Stimulated activated CD8-positive, alpha-beta memory T cell treated with anti-CD3 and anti-CD28 coated beads, Interleukin-4, amount 100 ng/mL, for 4 hours (primary cell): ENCODE results near the gene BRD1.
"Not testable (repeated sequence)": the region's sequence is repeated elsewhere in the genome, so short reads cannot be mapped to it uniquely, and the experiment has no call there.

ENCODE experiments used
- DNase-seq, 2 donors: peaks; one replicate each; pipeline ENCODE4 v3.0.0-alpha.2; 2020; ENCODE audit warnings: low read depth in 2 of 2, low spot score in 1 of 2

The BRD1 gene

DNA sequence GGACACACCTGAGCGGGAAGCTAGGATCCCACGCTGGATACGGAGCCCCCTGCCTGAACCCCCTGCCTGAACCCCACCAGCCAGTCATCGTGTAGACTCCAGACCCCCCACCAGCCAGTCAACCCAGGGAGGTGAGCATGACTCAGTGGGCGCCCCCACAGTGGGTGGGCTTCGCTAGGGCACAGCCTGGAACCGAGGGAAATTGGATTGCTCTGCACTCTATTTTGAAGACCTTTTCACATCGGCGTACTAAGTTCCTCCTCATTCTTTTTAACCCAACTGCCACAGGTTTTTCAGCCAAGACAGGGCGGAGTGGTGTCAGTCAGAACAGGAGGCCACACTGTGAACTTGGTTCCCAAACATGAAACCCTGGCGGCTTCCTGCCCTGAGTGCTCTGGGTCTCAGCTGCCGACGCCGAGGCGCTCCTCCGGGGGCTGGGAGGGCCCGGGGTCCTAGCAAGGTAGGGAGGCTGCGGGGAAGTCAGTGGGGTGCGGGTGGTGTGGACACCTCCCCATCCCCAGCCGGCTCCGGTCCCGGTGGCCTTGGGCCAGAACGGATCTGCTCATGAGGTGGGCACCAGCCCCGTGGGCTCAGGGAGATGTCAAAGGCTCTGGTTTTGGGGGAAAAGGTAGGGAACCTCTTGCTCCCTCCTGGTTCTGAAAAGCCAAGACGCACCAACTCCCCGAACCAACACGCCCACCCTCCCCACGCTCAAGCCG lies 57.0 kb downstream of the BRD1 start:
- no peak for DNase-seq

DNA sequence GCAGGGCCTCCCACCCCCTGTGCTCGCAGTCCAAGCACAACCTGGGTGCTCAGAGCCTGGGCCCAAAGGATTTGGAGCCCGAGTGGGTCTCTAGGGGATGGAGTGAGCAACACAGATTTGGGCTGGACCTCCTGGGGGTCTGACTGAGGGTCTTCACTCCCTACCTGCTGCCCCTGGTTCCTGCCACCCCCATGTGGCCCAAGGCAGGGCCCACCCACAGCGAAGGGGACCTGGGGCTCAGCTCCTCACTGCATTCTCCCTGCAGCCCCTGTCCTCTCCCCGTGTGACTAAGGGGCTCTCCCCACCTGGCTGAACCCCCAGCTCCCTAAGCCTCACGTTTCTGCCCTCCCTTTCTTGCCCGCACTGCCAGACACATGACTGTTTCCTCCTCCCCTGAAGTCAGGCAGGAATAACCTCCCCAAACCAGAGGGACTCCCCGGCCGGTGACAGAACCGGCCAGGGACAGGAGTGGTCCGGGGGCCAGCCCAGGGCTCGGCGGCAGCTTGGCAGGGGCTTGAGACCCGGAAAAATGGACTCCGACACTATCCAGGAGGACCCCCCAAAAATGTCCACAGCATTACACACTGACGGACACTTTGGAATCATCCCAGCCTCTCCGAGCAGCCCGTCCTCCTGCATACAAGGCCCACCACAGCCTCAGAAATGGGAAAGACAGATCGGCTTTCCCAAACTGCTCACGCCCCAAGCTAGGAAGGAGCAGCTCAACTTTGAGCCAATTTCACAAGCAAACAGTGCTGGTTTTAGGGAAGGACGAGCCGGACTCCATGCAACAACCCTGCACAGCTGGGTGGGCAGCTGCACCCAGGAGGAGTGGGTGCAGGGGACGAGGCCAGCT lies 57.8 kb downstream of the BRD1 start:
- no peak for DNase-seq

DNA sequence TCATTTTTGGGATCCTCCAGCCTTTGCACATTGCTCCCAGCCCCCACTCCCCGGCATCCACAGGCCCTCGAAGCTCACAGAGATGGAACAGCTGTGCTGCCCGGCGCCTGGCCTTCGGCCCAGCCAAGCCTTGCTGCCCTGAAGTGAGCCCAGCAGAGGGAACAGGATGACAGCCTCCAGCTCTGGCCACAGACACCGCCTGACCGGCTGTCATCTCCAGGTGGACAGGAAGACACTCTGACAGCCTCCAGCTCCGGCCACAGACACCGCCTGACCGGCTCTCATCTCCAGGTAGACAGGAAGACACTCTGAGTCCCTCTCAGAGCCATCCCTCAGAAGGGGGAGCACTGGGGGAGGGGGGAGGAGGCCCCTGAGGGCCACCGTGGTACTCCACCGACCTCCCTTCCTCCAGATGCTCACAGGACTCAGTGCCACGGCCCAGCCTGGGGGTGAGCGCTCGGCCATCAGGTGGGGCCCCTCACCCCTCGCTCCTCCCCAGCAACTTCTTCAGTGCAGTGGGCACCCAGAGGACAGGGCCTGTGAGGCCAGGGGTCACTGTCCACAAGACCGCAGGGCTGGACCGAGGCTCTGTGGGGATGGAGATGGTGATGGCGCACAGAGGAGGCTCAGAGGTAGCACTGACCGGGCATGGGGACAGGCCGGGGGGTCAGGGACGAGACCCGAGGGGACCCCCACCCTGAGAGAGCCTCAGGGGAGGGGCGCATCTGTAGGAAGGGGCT lies 58.6 kb downstream of the BRD1 start:
- DNase-seq: no peak

DNA sequence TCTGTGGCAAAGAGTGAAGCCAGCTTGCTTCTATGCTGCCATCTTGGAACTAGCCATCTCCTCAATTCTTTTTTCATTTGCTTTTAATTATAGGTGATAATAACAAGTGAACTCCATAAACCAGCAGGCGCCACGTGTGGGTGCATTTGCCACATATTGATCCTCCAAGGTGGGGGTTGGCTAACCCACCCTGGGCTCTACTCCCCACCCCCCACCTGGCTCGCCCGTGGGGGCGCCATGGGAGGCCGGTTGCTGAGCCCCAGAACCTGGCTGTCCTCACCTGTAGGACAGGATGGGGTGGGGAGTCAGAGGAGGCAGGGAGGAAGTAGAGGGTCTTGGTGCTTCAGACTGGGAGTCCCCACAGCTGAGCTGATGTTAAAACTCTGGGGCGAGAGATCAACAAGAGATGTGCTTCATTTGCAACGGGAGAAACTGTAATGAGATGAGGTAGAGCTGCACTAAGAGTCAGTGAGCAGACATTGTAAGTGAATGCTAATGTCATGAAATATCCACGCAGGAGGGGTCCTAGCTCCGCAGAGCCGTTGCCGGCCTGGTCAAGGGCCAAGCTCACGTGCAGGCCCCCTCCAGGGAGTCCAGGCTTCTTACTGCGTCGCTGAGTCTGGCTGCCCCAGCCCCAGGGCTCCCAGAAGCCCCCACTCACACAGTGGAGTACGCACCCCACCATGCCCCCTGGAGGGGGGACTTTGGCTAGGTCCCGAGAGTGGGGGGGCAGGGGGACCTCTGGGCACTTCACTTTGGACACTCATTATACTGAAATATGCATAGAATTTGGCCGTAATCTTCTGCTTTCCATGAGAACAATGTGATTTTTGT lies 59.4 kb downstream of the BRD1 start:
- no peak for DNase-seq

DNA sequence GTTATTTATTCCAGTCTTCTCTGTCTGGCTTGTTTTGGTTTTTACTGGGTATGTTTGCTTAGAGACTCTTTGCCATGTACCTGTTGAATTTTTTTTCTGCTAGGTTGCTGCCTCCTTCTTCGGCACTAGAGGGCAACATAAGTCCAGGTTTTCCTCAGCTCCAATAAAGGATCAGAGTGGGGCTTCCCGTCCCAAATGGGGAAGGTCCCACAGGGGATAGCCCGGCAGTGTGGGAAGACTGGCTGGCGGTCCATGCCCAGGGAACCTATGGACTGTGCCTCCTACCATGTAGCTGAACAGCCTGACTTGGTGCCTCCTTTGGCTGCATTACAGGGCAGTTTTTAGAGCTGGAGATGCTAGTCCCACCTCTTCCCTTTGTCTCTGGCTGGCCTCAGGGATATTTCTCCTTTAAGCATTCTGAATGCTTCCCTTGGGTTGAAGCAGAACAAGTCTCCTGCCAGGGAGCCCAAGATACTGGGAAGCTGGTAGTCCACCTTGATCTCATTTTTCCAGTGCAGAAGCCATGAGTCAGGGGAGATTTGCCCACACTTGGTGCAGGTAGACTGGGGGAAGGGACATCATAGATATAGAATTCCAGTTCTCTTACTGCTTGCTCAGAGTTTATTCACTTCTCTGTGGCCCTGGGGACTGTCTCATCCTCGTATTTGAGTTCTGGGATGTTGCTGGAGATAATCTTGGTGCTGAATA lies 60.2 kb downstream of the BRD1 start:
- DNase-seq: no peak

DNA sequence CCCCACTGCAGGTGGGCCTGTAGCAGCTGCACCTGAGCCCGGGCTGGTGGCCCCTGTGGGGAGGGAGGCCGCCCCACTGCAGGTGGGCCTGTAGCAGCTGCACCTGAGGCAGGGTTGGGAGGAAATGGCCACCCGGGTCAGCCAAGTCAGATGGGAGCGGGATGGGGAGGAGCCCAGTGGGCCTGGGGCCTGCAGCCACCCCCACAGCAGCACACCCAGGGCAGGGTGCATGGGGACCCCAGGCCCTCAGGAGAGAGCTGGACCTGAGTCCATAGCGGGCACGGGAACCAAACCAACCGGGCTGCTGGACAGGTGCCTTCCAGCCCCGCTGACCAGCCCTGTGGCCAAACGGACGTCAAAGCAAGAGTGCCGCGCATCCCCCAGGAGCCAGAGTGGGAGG lies 61.7 kb downstream of the BRD1 start:
- DNase-seq: no peak

DNA sequence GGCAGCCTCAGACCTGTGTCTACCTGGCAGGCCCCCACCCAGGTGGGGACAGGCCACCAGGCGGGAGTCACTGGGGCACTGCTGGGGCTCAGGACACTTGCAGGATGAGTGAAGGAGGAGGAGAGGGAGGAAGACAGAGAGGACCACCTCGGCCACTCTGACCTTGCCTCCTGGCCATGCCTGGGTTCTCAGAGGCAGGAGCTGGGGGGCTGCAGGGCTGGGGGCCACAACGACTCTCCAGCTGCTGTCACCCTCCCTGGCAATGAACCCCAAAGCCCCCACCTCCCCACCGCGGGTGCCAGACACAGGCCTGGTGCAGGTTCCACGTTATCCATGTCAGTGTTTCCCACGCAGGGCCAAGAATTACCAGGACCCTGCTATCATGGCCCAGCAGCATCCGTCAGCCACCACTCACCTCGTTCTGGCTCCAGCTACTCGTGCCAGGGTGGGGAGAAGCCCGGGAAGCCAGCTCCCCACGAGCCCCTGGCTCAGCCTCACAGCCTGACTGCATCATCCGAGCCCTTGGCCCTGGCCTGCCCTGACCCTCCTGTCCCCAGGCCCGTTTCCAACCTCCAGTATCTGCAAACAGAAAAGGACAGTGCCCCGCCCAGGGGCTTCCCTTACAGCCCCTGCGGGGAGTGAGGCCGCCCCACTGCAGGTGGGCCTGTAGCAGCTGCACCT lies 62.4 kb downstream of the BRD1 start:
- no peak for DNase-seq

DNA sequence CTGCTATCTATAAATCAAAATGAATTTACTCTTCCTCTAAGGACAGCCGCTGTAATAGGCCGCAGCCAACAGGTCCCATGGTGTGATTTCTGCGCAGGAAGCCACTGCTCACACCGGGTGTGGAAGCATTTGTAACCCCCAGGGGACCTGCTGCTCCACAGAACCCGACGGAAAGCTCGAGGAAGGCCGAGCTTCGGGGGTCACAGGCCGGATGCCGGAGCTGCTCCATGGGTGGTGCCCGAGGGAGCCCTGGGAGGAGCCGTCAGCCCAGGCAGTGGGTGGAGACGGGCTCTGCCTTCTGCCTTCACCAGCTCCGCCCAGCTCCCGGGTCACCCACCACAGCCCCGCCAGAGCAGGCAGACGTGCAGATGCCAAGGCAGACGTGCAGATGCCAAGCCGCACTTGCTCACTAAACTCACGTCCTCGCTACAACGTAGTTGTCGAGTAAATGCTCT lies 63.5 kb downstream of the BRD1 start:
- DNase-seq: no peak

DNA sequence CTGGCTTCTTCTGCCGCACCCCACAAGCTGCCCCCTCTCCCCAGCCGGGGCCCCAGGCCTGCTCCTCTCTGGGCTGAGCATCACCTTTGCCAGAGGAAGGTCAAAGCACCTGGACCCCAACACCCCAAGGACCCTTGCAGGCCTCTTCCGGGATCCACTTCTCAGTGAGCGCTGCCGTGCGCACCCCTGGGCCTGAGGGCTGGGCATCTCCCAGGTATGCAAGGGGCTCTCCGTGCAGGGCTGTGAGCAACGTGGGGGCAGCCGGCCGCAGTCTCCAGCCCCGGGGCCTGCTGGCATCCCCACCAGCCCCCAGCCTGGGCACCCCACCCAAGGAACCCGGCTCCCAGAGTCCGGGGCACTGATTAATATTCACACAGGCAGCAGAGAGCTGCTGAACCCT lies 64.0 kb downstream of the BRD1 start:
- no peak for DNase-seq

DNA sequence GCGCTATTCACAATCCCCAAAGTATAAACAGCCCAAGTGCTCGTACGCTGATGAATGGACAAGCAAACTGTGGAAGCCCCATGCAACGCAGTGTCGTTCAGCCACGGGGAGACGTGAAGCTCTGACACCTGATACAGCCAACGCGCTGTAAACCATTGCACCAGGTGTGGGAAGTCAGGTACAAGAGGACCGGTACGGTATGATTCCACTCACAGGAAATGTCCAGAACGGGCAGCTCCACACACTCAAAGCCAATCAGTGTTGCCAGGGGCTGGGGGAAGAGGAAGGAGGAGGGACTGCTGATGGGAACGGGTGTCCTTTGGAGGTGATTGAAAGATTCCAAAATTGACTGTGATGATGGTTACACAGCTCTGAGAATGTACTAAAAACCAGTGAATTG lies 64.5 kb downstream of the BRD1 start:
- no peak for DNase-seq

DNA sequence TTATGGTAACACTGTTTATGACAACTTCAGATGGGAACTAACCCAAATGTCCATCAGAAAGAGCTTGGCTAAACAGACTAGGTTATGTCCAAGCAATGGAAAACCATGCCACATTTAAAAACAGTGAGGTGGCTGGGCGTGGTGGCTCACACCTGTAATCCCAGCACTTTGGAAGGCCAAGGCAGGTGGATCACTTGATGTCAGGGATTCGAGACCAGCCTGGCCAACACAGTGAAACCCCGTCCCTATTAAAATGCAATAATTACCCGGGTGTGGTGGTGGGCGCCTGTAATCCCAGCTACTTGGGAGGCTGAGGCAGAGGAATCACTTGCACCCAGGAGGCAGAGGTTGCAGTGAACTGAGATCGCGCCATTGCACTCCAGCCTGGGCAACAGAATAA lies 65.1 kb downstream of the BRD1 start:
- not testable (repeated sequence) for DNase-seq

DNA sequence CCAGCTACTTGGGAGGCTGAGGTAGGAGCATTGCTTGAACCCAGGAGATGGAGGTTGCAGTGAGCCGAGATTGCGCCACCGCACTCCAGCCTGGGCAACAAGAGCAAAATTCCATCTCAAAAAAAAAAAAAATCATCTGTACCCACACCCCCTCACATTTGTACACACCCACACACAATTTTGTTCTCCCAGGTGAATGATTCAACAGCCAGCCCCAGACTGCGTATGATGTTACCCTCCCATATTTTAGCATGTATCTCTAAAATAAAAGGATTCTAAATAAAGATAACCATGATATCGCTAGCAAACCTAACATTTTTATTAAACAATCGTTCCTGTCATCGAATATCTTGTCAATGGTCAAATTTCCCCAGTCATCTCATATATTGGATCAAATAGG lies 65.8 kb downstream of the BRD1 start:
- DNase-seq: no peak

DNA sequence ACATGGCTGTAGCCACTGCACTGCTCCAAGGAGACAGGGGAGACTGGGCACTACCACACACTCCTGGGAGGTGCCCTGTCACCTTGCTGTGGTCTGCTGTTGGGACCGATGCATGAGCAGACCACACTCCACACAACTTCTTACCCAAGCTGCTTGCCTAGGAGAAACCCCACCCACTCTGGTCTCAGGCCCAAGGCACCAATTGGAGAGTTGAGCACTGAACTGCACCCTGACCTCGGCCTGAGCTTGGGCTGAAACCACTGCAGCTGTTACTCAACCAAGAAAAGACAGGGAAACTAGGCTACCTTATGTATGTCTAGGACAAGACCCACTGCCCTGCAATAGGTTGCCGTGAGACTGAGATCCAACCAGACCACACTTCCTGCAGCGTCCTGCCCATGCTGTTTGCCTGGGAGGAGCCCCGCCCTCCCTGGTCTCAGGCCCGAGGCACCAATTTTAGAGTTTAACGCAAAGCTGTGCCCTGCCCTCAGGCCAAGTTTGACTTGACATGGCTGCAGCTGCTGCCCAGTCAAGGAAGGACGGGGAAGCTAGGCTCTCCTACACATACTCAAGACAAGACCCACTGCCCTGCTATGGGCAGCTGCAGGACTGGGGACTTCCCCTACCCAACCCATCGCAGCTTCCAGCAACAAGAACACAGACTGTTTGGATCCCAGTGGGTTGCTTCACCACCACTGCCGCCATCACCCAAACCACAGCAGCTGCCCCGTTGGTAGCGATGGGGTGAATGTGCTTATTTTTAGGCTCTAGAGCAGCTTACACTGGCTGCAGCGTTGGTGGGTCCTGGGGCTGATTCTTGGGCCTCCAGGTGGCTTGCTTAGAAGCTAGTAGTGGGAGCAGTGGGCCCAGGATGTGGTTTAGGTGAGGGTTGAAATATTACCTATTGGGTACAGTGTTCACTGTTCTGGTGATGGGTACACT lies 66.8 kb downstream of the BRD1 start:
- no peak for DNase-seq

DNA sequence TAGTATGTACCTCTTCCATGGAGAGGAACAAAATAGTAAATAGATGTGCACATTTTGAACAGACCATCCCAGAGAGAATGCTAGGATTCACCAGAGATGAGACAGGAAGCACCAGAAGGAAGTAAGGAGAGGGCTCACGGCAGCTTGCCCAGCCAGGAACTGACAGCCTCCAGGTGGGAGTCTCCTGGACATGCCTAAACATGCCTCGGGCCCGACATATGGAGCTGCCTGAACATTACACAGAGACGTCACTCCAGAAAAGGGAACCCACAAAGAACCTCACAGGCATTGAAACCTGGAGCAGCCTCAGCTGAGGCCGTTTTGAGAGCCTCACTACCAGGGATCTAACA lies 67.4 kb downstream of the BRD1 start:
- no peak for DNase-seq

DNA sequence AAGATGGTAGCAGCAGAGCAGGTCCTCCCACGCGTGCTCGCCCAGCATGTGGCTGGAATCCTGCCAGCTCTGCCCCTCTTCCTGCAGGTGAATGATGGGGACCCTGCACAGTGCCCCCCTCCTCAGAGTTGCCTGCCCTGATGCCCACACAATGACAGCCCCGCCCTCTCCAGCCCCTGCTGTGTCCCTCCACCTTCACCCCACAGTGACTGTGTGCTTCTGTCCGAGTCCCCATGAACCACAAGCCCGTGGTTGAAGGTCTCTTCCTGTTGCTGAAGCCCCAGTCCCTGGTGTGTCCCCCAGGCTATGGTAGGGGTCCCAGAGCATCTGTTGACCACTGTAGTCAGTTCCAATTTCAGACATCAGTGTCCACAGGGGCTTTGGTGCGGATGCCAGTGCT lies 71.0 kb downstream of the BRD1 start:
- DNase-seq: no peak

DNA sequence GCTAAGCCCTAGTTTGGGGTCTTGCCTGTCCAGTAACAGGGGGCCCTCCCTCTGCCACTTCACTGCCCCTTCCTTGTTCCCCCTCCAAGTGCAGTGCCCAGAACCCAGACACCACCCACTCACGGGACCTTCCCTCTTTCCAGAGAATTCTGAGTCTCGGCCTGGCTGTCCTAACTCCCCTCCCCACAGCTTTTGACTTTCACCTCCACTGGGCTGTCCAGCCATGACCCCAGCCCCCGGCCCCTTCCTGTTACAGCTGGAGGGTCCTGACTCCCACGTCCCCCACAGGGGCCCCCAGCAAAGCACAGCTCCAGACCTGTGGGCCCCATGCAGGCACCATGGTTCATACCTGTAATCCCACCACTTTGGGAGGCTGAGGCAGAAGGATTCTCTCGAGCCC lies 71.5 kb downstream of the BRD1 start:
- no peak for DNase-seq

DNA sequence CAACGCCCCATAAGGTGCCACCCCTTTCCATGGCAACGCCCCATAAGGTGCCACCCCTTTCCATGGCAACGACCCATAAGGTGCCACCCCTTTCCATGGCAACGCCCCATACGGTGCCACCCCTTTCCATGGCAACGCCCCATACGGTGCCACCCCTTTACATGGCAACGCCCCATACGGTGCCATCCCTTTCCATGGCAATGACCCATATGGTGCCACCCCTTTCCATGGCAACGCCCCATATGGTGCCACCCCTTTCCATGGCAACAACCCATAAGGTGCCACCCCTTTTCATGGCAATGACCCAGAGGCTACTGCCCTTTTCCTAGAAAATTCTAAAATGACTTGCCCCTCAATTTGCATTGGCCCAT lies 72.1 kb downstream of the BRD1 start:
- no peak for DNase-seq

DNA sequence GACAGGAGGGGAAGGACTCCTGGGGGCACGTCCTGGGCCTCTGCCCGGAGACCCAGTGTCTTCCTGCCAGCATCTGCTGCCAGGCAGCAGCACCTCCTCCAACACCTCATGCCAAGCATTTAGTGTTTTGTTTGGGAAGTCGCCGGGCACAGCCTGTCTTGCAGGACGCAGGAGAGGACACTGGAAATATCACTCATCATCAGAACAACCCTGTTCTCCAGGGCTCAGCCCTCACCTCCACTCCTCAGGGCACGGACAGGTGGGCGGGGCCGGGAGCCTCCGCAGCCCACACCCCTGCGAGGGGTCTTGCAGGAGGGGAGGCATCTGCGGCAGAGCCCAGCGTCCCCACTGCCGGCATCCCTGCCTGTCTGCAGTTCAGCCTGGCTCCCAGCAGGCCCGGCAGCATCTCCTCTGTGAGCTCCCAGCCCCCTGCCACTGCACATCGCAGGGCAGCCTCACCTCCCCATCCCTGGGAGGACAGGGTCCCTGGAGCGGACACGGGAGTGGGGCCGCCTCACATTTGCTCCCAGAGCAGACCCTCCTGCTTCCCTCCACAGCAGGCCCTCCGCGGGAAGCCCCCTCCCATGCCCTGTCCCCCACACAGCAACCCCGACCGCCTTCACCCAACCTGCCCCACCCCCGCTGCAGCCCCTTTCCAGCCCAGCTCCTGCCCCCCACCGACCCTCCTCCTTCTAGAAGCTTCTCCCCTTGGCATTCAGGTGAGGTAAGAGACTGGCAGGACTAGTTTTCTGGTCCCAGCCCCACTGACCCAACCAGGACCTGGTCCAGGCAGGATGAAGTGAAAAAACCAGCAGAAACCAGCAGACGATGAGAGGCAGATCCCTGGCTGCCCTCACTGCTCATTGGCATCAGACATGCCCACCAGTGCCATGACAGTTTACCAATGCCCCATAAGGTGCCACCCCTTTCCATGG lies 72.7 kb downstream of the BRD1 start:
- DNase-seq: no peak
